ENCODE measurements around the gene SALL3. TPM values are rescaled to one million over a fixed set of nuclear protein-coding genes. Genes with fewer than 3 reads are reported as not detected.
A peak's percentile ranks its signal among the peaks of the same experiment; 100 is the strongest.

SALL3 gene
- total and polyA plus RNA-seq, 2 of the 8 experiments (the other 6 are each of a cell fraction or from before 2014, with no cell fraction given): 10.5 to 46.4 TPM

DNA sequence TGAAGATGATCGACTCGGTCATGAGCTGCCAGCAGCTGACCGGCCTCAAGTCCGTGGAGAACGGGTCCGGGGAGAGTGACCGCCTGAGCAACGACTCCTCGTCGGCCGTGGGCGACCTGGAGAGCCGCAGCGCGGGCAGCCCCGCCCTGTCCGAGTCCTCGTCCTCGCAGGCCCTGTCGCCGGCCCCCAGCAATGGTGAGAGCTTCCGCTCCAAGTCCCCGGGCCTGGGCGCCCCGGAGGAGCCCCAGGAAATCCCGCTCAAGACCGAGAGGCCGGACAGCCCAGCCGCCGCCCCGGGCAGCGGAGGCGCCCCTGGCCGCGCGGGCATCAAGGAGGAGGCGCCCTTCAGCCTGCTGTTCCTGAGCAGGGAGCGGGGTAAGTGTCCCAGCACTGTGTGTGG lies 14.9 kb downstream of the SALL3 start:
- Histone ChIP-seq H2AFZ (ENCODE audit: low read length) (no peak overlapping the region), H2BK120ac (replicated peaks; ENCODE audit: low read depth, low read length) (no peak overlapping the region), H2BK12ac (ENCODE audit: low read depth, low read length) (no peak overlapping the region), H2BK5ac (ENCODE audit: low read depth, low read length) (no peak overlapping the region), H2AK5ac (ENCODE audit: low read depth, low read length) (no peak overlapping the region), H3K4ac (replicated peaks; ENCODE audit: insufficient read length, low read depth, low read length) (no peak overlapping the region), H3K14ac (ENCODE audit: insufficient read length) (no peak overlapping the region), H4K20me1 (replicated peaks in 1 of 2; ENCODE audit: control insufficient read depth in 1 of 2, insufficient read depth in 2 of 2, low read length in 2 of 2) (peaks cover 14 to 32% of the 10 kb centered on the region in 2 experiments), H3K36me3 (ENCODE audit: control insufficient read depth in 2 of 4, insufficient read depth in 4 of 4, low read length in 3 of 4) (peaks cover 11 to 70% (median 46%) of the 10 kb centered on the region in 4 experiments; a peak in 7 of 8 replicates), H3K79me2 (ENCODE audit: control insufficient read depth in 1 of 2, insufficient read depth in 2 of 2, low read length in 2 of 2) (peaks cover 0 to 71% of the 10 kb centered on the region in 2 experiments; a peak in 3 of 4 replicates), H3K4me3 (ENCODE audit: extremely low read depth in 1 of 4, insufficient read depth in 2 of 4, low read depth in 3 of 4, low read length in 4 of 4) (no peak overlapping the region), H3K18ac (ENCODE audit: extremely low read depth, low read length) (no peak overlapping the region), H3K23me2 (ENCODE audit: low read depth, low read length) (no peaks in the 10 kb centered on the region), H3K56ac (replicated peaks; ENCODE audit: insufficient read length, low read depth, low read length) (no peak overlapping the region), H2BK15ac (ENCODE audit: low read length) (no peak overlapping the region), H3K79me1 (ENCODE audit: low read depth, low read length) (peaks cover 12% of the 10 kb centered on the region), H2BK20ac (ENCODE audit: low read length) (no peak overlapping the region), H3K4me2 (ENCODE audit: insufficient read depth in 1 of 2, low read depth in 2 of 2, low read length in 2 of 2) (no peak overlapping the region), H3K4me1 (replicated peaks in 1 of 4; ENCODE audit: control insufficient read depth in 3 of 4, insufficient read depth in 4 of 4, low read length in 3 of 4) (peaks cover 0 to 9% (median 5%) of the 10 kb centered on the region in 4 experiments; a peak in 3 of 7 replicates), H4K5ac (ENCODE audit: insufficient read length, low read depth, low read length) (no peak overlapping the region), H3K9me3 (ENCODE audit: insufficient read depth in 2 of 2, low read depth in 1 of 2, low read length in 1 of 2) (no peaks in the 10 kb centered on the region; a peak in 1 of 4 replicates), H3K27me3 (replicated peaks in 1 of 4; ENCODE audit: control insufficient read depth in 3 of 4, extremely low read depth in 1 of 4, insufficient read depth in 3 of 4, low read length in 3 of 4) (no peaks in the 10 kb centered on the region), H4K8ac (ENCODE audit: extremely low read depth, insufficient read depth, low read length) (peak overlapping the region; percentile 68), H4K91ac (replicated peaks; ENCODE audit: insufficient read length, low read length) (no peak overlapping the region), H3K27ac (ENCODE audit: low read depth, low read length) (no peak overlapping the region), H3K23ac (ENCODE audit: insufficient read length) (no peak overlapping the region), H3K9ac (replicated peaks in 1 of 4; ENCODE audit: extremely low read depth in 1 of 4, low read depth in 3 of 4, low read length in 3 of 4) (no peak overlapping the region)
- FAIRE-seq (no peak), DNase-seq (ENCODE audit: low read depth in 1 of 2, low spot score in 2 of 2) (peak in 1 of 2 experiments; percentile 33)
- POLR2A ChIA-PET (ENCODE audit: partially characterized antibody): no interaction called here
- CTCF ChIA-PET (ENCODE audit: partially characterized antibody): interaction anchor here (0.9 kb wide), 1 partner anchor 119 kb away, joined by 3 read pairs; no protein-coding TSS in a partner anchor
- 82% methylated on average over 17 of the region's 38 CpGs; no CpG with 5 or more reads in 1 of the 2 experiments for WGBS, 2 experiments (ENCODE audit: extremely low coverage in 1 of 2, insufficient coverage in 1 of 2, insufficient read length in 1 of 2, insufficient replicate concordance in 2 of 2, low coverage in 1 of 2, low lambda C conversion rate in 2 of 2, missing lambda C conversion rate in 1 of 2)
- TF ChIP-seq KDM1A (IDR thresholded peaks at IDR 0.05; ENCODE audit: borderline replicate concordance, low read length) (no peak), CEBPB (IDR thresholded peaks at IDR 0.05; ENCODE audit: low read depth, low read length) (no peak), SIRT6 (IDR thresholded peaks at IDR 0.05; ENCODE audit: low read length) (no peak), GABPA (IDR thresholded peaks at IDR 0.05; ENCODE audit: borderline replicate concordance, insufficient read depth, low read length) (no peak), SP2 (IDR thresholded peaks at IDR 0.05; ENCODE audit: low read length) (no peak), SP4 (IDR thresholded peaks at IDR 0.05; ENCODE audit: low read length) (no peak), BCL11A (IDR thresholded peaks at IDR 0.05; ENCODE audit: low read depth in 2 of 2, low read length in 2 of 2) (no peak), RXRA (IDR thresholded peaks at IDR 0.05; ENCODE audit: insufficient read depth, low read depth, low read length) (no peak), ASH2L (IDR thresholded peaks at IDR 0.05; ENCODE audit: low read length) (no peak), TCF12 (IDR thresholded peaks at IDR 0.05; ENCODE audit: low read depth, low read length) (no peak), CBX8 (IDR thresholded peaks at IDR 0.05; ENCODE audit: borderline replicate concordance, low read depth, low read length) (no peak), SIX5 (IDR thresholded peaks at IDR 0.05; ENCODE audit: low read depth, low read length) (no peak), CREB1 (IDR thresholded peaks at IDR 0.05) (no peak), FOSL1 (IDR thresholded peaks at IDR 0.05; ENCODE audit: insufficient read depth, low read depth, low read length) (no peak), JUND (IDR thresholded peaks at IDR 0.05; ENCODE audit: low read length) (no peak), CBX5 (IDR thresholded peaks at IDR 0.05; ENCODE audit: low read depth, low read length) (no peak)

All from H1 (cell line).